ENCODE data around the gene CSNK2B. TPM values are rescaled to one million over a fixed set of nuclear protein-coding genes. Genes with fewer than 3 reads are reported as not detected.

The CSNK2B gene
- total RNA-seq, 1 experiment from 2014 or later: 357 TPM

DNA sequence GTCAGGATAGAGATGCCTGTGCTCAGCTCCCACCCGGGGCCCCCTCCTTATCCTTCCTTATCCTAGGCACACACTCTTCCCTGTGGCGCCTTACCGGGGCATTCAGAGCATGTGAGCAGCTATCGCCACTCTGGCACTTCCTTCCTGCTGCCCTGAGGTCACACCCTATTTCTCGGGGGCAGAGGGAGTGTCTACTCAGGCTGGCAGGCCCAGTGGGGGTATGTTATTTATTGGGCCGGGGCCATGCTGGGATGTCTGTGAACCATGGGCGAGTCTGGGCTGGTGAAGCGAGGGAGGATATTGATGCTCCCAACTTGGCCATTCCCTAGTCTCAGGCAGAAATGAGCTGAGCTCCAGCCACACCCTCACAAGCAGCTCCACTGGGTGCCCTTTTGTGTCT, 45.4 kb downstream of the CSNK2B start:
- no peaks in the 10 kb centered on the region for H3K9me3 Mint-ChIP-seq (ENCODE audit: low read depth, unreplicated experiment)
- no TSS peak for BruUV-seq (replicated peaks)
- intact Hi-C loops (cut with micrococcal nuclease; ENCODE audit: unreplicated experiment): no loop called here
- peaks cover 23% of the 10 kb centered on the region for H3K4me1 Mint-ChIP-seq (ENCODE audit: low read depth, unreplicated experiment)
- no peak overlapping the region for H3K27ac Mint-ChIP-seq (ENCODE audit: unreplicated experiment)
- CTCF ChIA-PET: interaction anchor here (0.6 to 2.2 kb wide), 5 partner anchors 8 to 804 kb away, joined by 3 to 6 read pairs (median 4); partner anchors contain the start of gene ABHD16A
- peaks cover 26% of the 10 kb centered on the region for H3K27me3 Mint-ChIP-seq (ENCODE audit: unreplicated experiment)
- H3K36me3 Mint-ChIP-seq (ENCODE audit: insufficient read depth, unreplicated experiment): peaks cover 3% of the 10 kb centered on the region
- TF ChIP-seq, protein P1, sequence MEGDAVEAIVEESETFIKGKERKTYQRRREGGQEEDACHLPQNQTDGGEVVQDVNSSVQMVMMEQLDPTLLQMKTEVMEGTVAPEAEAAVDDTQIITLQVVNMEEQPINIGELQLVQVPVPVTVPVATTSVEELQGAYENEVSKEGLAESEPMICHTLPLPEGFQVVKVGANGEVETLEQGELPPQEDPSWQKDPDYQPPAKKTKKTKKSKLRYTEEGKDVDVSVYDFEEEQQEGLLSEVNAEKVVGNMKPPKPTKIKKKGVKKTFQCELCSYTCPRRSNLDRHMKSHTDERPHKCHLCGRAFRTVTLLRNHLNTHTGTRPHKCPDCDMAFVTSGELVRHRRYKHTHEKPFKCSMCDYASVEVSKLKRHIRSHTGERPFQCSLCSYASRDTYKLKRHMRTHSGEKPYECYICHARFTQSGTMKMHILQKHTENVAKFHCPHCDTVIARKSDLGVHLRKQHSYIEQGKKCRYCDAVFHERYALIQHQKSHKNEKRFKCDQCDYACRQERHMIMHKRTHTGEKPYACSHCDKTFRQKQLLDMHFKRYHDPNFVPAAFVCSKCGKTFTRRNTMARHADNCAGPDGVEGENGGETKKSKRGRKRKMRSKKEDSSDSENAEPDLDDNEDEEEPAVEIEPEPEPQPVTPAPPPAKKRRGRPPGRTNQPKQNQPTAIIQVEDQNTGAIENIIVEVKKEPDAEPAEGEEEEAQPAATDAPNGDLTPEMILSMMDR (IDR thresholded peaks at IDR 0.05; ENCODE audit: unreplicated experiment): no peak
- DNase-seq: no peak
- H3K4me3 Mint-ChIP-seq (ENCODE audit: low read depth, unreplicated experiment): no peak overlapping the region

DNA sequence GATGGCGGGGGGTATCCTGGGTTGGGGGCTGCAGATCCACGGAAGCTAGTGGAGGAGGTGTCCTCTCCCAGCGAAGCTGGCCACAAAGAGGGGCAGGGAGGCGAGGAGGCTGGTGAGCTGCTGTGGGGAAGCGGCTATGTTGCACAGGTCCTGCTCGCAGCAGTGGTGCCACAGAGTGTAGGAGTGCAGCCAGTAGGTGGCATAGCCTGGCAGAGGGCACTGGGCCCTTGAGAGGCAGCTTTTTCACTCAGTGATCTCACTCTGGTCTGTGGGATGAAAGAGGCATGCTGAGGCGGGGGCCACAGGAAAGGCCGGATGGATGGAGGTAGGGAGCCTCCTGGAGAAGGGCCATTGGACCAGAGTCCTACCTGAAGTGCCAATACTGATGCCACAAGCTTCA, 46.4 kb downstream of the CSNK2B start:
- H3K4me3 Mint-ChIP-seq (ENCODE audit: low read depth, unreplicated experiment): no peak overlapping the region
- DNase-seq: peak; percentile 71
- CTCF ChIA-PET: interaction anchor here (0.5 to 2.2 kb wide), 9 partner anchors 9 to 124 kb away, joined by 3 to 20 read pairs (median 4); partner anchors contain the start of genes ABHD16A, MSH5 and VWA7
- peaks cover 26% of the 10 kb centered on the region for H3K27me3 Mint-ChIP-seq (ENCODE audit: unreplicated experiment)
- peaks cover 25% of the 10 kb centered on the region for H3K4me1 Mint-ChIP-seq (ENCODE audit: low read depth, unreplicated experiment)
- peaks cover 3% of the 10 kb centered on the region for H3K36me3 Mint-ChIP-seq (ENCODE audit: insufficient read depth, unreplicated experiment)
- no peak overlapping the region for H3K27ac Mint-ChIP-seq (ENCODE audit: unreplicated experiment)
- BruUV-seq (replicated peaks): no TSS peak
- intact Hi-C loops (cut with micrococcal nuclease; ENCODE audit: unreplicated experiment): no loop called here
- no peaks in the 10 kb centered on the region for H3K9me3 Mint-ChIP-seq (ENCODE audit: low read depth, unreplicated experiment)
- TF ChIP-seq, protein P1 (IDR thresholded peaks at IDR 0.05; ENCODE audit: unreplicated experiment): peak; percentile 54

DNA sequence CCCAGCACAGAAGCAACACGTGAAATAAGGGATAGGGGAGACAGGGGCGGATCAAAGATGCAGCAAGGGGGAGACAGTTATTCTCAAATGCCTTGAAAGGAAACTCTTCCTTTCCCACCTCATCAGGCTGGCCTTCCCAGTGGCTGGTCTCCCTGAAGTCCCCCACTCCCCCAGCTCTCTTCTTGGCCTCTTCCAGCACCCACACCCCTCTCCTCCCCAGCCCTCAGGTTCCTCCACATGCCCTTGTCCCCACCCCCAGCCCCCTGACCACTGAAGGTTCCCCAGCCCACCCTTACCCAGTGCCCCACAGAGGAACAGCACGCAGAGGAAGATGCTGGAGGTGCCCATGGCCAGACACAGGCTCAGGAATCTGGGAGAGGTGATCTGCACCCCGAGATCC, 47.6 kb downstream of the CSNK2B start:
- CTCF ChIA-PET: interaction anchor here (0.7 to 1.9 kb wide), 3 partner anchors 14 to 25 kb away, joined by 3 to 20 read pairs (median 4); partner anchors contain the start of gene MSH5
- TF ChIP-seq, protein P1 (IDR thresholded peaks at IDR 0.05; ENCODE audit: unreplicated experiment): no peak
- peaks cover 26% of the 10 kb centered on the region for H3K27me3 Mint-ChIP-seq (ENCODE audit: unreplicated experiment)
- peaks cover 37% of the 10 kb centered on the region for H3K4me1 Mint-ChIP-seq (ENCODE audit: low read depth, unreplicated experiment)
- no peak overlapping the region for H3K27ac Mint-ChIP-seq (ENCODE audit: unreplicated experiment)
- H3K9me3 Mint-ChIP-seq (ENCODE audit: low read depth, unreplicated experiment): no peaks in the 10 kb centered on the region
- BruUV-seq (replicated peaks): no TSS peak
- H3K36me3 Mint-ChIP-seq (ENCODE audit: insufficient read depth, unreplicated experiment): peaks cover 8% of the 10 kb centered on the region
- H3K4me3 Mint-ChIP-seq (ENCODE audit: low read depth, unreplicated experiment): no peak overlapping the region
- DNase-seq: no peak
- intact Hi-C loops (cut with micrococcal nuclease; ENCODE audit: unreplicated experiment): no loop called here

DNA sequence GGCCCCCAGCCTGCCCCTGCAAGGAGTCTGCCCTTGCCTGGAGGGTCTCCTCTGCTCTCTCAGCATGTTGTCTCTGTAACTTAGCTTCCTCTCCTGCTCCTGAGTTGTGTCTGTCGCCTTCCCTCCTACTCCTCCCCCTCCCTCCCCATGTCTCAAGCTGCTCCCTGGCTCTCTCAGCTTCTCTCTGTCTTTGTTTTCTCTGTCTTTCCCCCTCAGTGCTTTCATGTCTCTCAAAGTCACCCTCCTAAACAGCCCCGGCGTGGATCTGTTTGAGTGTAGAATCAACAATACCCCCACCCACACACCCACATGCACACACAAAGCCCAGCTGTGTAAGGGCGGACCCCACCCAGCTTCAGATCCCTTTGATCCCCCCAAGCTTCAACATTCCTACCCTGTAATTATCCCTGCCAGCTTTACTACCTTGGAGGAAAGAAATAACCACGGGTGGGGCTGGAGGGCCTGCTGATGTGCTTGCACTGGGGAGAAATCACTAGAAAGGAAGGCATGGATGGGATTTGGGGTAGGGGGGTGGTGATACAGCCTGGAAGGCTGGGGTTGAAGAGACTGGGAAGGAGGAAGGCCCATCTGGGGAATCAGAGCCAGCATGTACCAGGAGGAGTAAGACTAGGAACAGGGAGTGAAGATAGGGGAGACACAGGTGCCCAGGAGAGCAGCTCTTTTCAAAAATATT, 48.3 kb downstream of the CSNK2B start:
- Mint-ChIP-seq H3K4me3 (ENCODE audit: low read depth, unreplicated experiment) (no peak overlapping the region), H3K4me1 (ENCODE audit: low read depth, unreplicated experiment) (peaks cover 43% of the 10 kb centered on the region), H3K27me3 (ENCODE audit: unreplicated experiment) (peaks cover 26% of the 10 kb centered on the region), H3K36me3 (ENCODE audit: insufficient read depth, unreplicated experiment) (peaks cover 10% of the 10 kb centered on the region), H3K27ac (ENCODE audit: unreplicated experiment) (no peak overlapping the region), H3K9me3 (ENCODE audit: low read depth, unreplicated experiment) (no peaks in the 10 kb centered on the region)
- no peak for DNase-seq
- TF ChIP-seq, protein P1 (IDR thresholded peaks at IDR 0.05; ENCODE audit: unreplicated experiment): no peak
- CTCF ChIA-PET: interaction anchor here (0.7 to 1.9 kb wide), 4 partner anchors 11 to 21 kb away, joined by 3 to 9 read pairs (median 4); partner anchors contain the start of genes ABHD16A and DDAH2
- no TSS peak for BruUV-seq (replicated peaks)
- intact Hi-C loops (cut with micrococcal nuclease; ENCODE audit: unreplicated experiment): no loop called here
